ENCODE results near the gene UPK1A. TPM values are rescaled to one million over a fixed set of nuclear protein-coding genes. Genes with fewer than 3 reads are reported as not detected.

The UPK1A gene
- total RNA-seq, 1 donor from 2014 or later: not detected

DNA sequence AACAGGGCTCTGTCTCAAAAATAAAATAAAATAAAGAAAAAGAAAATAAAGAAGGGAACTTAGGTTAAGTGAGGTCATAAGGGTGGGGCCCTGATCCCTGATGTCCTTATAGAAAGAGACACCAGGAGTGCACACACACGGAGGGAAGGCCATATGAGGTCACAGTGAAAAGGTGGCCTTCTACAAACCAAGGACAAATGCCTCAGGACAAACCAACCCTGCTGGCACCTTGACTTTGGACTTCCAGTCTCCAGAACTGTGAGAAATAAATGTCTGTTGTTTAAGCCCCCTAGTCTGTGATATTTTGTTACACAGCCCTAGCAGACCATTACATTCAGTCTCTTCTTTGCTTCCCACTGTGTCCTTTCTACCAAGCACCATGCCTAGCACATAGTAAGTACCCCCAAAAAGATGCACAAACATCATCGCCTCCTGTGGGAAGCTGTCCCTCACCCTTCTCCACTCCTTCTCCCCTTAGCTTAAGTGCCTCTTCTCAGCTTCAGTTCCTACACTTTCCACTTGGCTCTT is 29.6 kb downstream of the UPK1A start:
- DNase-seq (ENCODE audit: low read depth): no peak
- no peak overlapping the region for H3K4me3 ChIP-seq (ENCODE audit: low read depth, low read length)
- H3K36me3 ChIP-seq (ENCODE audit: control insufficient read depth, insufficient read depth, low read length): no peaks in the 10 kb centered on the region
- TF ChIP-seq, protein P1, sequence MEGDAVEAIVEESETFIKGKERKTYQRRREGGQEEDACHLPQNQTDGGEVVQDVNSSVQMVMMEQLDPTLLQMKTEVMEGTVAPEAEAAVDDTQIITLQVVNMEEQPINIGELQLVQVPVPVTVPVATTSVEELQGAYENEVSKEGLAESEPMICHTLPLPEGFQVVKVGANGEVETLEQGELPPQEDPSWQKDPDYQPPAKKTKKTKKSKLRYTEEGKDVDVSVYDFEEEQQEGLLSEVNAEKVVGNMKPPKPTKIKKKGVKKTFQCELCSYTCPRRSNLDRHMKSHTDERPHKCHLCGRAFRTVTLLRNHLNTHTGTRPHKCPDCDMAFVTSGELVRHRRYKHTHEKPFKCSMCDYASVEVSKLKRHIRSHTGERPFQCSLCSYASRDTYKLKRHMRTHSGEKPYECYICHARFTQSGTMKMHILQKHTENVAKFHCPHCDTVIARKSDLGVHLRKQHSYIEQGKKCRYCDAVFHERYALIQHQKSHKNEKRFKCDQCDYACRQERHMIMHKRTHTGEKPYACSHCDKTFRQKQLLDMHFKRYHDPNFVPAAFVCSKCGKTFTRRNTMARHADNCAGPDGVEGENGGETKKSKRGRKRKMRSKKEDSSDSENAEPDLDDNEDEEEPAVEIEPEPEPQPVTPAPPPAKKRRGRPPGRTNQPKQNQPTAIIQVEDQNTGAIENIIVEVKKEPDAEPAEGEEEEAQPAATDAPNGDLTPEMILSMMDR (IDR thresholded peaks at IDR 0.05; ENCODE audit: insufficient read depth, low read length, poor library complexity, severe bottlenecking): no peak
- no peaks in the 10 kb centered on the region for H3K27me3 ChIP-seq (ENCODE audit: control insufficient read depth, insufficient read depth, low read length)

DNA sequence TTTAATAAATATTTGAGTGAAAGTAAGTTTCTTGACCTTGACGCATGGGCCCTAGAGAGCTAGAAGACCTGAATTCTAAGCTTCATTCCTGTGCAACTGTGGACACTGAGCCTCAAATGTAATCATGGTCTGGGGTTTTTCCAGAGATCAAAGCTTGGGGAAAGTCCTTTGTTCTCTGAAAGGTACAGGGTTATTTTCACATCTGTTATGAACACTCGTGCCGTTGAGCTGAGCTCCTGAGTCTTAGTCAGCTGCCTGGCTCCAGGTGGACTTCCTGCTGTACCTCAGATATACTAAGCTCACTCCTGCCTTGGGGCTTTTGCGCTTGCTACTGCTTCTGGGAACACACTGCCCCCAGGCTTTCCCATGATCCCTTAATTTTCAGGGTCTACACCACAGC is 30.5 kb downstream of the UPK1A start:
- Histone ChIP-seq H3K36me3 (ENCODE audit: control insufficient read depth, insufficient read depth, low read length) (no peaks in the 10 kb centered on the region), H3K27me3 (ENCODE audit: control insufficient read depth, insufficient read depth, low read length) (no peaks in the 10 kb centered on the region), H3K4me3 (ENCODE audit: low read depth, low read length) (no peak overlapping the region)
- TF ChIP-seq, protein P1 (IDR thresholded peaks at IDR 0.05; ENCODE audit: insufficient read depth, low read length, poor library complexity, severe bottlenecking): no peak
- no peak for DNase-seq (ENCODE audit: low read depth)

DNA sequence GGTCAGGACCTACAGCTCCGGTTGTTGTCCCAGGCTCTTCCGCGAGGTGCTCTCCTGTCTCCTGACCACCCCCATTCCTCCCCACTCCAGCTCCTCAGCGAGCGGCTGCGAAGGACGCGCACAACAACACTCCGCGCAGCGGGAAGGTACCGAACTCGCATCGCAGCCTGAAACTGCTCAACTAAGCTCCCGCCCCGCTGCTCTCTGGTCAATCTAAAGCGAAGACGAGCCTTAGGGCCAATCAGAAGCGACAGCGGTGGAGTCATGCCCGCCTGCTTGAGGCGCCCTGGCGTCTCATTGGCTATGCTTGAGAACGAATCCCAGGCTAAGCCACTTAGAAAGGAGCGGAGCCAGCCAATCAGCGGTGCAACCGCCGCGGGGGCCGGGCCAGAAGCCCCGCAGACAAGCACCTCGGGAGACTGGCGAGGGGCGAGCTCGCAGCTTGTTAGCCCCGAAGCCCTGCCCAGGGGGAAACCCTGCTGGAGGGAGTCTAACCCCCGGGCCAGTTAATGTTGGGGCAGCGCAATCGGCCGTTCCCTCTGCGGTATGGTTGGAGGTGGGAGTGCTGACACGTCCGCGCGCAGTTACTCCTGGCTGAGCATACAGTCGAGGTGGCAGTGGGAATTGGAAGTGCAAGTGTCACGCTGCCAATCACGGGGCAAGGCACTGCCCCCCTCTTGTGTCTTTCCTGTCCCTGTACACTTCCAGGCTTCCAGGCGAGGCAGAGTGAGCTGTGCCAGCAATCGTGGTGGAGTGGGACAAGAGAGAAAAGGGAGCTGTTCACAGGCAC is 36.1 kb downstream of the UPK1A start:
- Histone ChIP-seq H3K4me3 (ENCODE audit: low read depth, low read length) (peak overlapping the region; percentile 38), H3K27me3 (ENCODE audit: control insufficient read depth, insufficient read depth, low read length) (peaks cover 4% of the 10 kb centered on the region), H3K36me3 (ENCODE audit: control insufficient read depth, insufficient read depth, low read length) (no peaks in the 10 kb centered on the region)
- peak; percentile 93 for DNase-seq (ENCODE audit: low read depth)
- TF ChIP-seq, protein P1 (IDR thresholded peaks at IDR 0.05; ENCODE audit: insufficient read depth, low read length, poor library complexity, severe bottlenecking): no peak

DNA sequence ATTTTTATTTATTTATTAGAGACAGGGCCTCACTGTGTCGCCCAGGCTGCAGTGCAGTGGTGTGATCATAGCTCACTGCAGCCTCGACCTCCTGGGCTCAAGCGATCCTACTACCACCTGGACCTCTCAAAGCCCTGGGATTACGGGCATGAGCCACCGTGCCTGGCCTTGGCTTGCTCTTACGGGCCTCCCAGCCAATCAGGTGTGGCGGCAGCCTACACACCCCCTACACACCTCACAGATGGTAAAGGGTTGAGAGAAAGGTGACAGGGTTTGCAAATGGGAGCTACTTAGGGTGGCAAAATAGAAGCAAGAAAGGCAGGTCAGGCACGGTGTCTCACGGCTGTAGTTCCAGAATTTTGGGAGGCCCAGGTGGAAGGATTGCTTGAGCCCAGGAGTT is 37.0 kb downstream of the UPK1A start:
- TF ChIP-seq, protein P1 (IDR thresholded peaks at IDR 0.05; ENCODE audit: insufficient read depth, low read length, poor library complexity, severe bottlenecking): no peak
- H3K27me3 ChIP-seq (ENCODE audit: control insufficient read depth, insufficient read depth, low read length): peaks cover 4% of the 10 kb centered on the region
- no peak overlapping the region for H3K4me3 ChIP-seq (ENCODE audit: low read depth, low read length)
- H3K36me3 ChIP-seq (ENCODE audit: control insufficient read depth, insufficient read depth, low read length): no peaks in the 10 kb centered on the region
- no peak for DNase-seq (ENCODE audit: low read depth)

DNA sequence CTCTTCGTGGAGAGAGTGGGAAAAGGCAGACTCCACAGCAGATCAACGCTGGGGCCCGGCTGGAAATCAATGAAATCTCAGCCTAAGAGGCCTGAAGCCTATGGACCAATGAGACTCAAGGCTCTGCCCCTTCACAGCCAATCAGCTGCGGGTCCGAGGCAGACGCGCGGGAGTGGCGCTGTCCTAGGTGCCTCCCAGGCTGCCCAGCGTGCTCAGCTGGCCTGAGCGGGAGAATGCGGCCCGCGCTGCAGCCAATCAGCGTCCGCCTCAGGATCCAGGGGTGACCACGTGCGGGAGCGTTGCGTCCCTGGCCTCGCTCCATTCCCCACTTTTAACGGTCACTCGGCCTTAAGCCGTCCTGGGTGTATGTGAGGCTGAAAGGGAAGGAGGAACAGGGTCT is 37.9 kb downstream of the UPK1A start, which contains the start of gene ZBTB32:
TSS of gene ZBTB32 (plus strand) at position 341 of the 400 bp plus-strand sequence. CDS start 10,069 bp downstream, outside the sequence.
- H3K4me3 ChIP-seq (ENCODE audit: low read depth, low read length): no peak within 1 kb of the TSS
- peaks cover 4% of the 10 kb centered on the region for H3K27me3 ChIP-seq (ENCODE audit: control insufficient read depth, insufficient read depth, low read length)
- no peak for DNase-seq (ENCODE audit: low read depth)
- TF ChIP-seq, protein P1 (IDR thresholded peaks at IDR 0.05; ENCODE audit: insufficient read depth, low read length, poor library complexity, severe bottlenecking): no peak
- no peaks in the 10 kb centered on the region for H3K36me3 ChIP-seq (ENCODE audit: control insufficient read depth, insufficient read depth, low read length)
